H9 (cell line): ENCODE results near the gene PIK3CG. TPM values are rescaled to one million over a fixed set of nuclear protein-coding genes. Genes with fewer than 3 reads are reported as not detected.

Experiments
- DNase-seq: peaks from one replicate; pipeline ENCODE4 v3.0.0-alpha.2; 2017
- H2AFZ ChIP-seq: one replicate; pipeline ENCODE4 v1.6.1; 2013; ENCODE audit warnings: mild to moderate bottlenecking, low read length, control low read depth, moderate library complexity
- H2AK5ac ChIP-seq: 2 replicates; pipeline ENCODE4 v1.6.1; 2013; ENCODE audit warnings: low read length, control low read depth, mixed read lengths; ENCODE audit not compliant: insufficient read length
- H2BK120ac ChIP-seq: one replicate; pipeline ENCODE4 v1.6.1; 2013; ENCODE audit warnings: low read depth, mild to moderate bottlenecking, low read length, control low read depth, inconsistent platforms; ENCODE audit not compliant: poor library complexity, severe bottlenecking
- H2BK12ac ChIP-seq: 2 replicates; pipeline ENCODE4 v1.6.1; 2013; ENCODE audit warnings: low read length, control low read depth, mixed read lengths, low read depth; ENCODE audit not compliant: insufficient read length
- H2BK15ac ChIP-seq: 2 replicates; pipeline ENCODE4 v1.6.1; 2013; ENCODE audit warnings: low read depth, low read length, control low read depth
- H2BK20ac ChIP-seq: one replicate; pipeline ENCODE4 v1.6.1; 2013; ENCODE audit warnings: low read depth, mild to moderate bottlenecking, low read length, control low read depth, inconsistent platforms; ENCODE audit not compliant: poor library complexity, severe bottlenecking
- H2BK5ac ChIP-seq: 2 replicates; pipeline ENCODE4 v1.6.1; 2013; ENCODE audit warnings: low read length, control low read depth, mixed read lengths; ENCODE audit not compliant: insufficient read length
- H3K14ac ChIP-seq: 2 replicates; pipeline ENCODE4 v1.6.1; 2013; ENCODE audit warnings: low read length, control low read depth; ENCODE audit not compliant: insufficient read depth
- H3K18ac ChIP-seq: 2 replicates; pipeline ENCODE4 v1.6.1; 2013; ENCODE audit warnings: low read depth, mild to moderate bottlenecking, mixed read lengths, low read length, control low read depth; ENCODE audit not compliant: insufficient read length
- H3K23ac ChIP-seq: 2 replicates; pipeline ENCODE4 v1.6.1; 2013; ENCODE audit warnings: low read length, control low read depth, mixed read lengths, low read depth; ENCODE audit not compliant: insufficient read length
- H3K23me2 ChIP-seq: 2 replicates; pipeline ENCODE4 v1.6.1; 2013; ENCODE audit warnings: low read depth, mild to moderate bottlenecking, mixed read lengths, low read length, control low read depth; ENCODE audit not compliant: insufficient read length, poor library complexity, severe bottlenecking
- H3K27ac ChIP-seq: 2 replicates; pipeline ENCODE4 v1.5.1; 2013; ENCODE audit warnings: low read length, control low read depth, mixed read lengths, low read depth; ENCODE audit not compliant: insufficient read length
- H3K27me3 ChIP-seq: 2 replicates; pipeline ENCODE4 v1.6.1; 2013; ENCODE audit warnings: low read length, control low read depth, inconsistent platforms; ENCODE audit not compliant: insufficient read depth
- H3K4ac ChIP-seq: 2 replicates; pipeline ENCODE4 v1.6.1; 2013; ENCODE audit warnings: low read depth, mild to moderate bottlenecking, control low read depth, inconsistent platforms, low read length, moderate library complexity
- H3K4me1 ChIP-seq: 2 replicates; pipeline ENCODE4 v1.6.1; 2013; ENCODE audit warnings: low read length, control low read depth, inconsistent platforms; ENCODE audit not compliant: insufficient read depth
- H3K4me2 ChIP-seq: 2 replicates; pipeline ENCODE4 v1.6.1; 2013; ENCODE audit warnings: low read length, control low read depth, mixed read lengths; ENCODE audit not compliant: insufficient read length, insufficient read depth
- H3K56ac ChIP-seq: 2 replicates; pipeline ENCODE4 v1.6.1; 2013; ENCODE audit warnings: low read depth, mild to moderate bottlenecking, mixed read lengths, low read length, control low read depth; ENCODE audit not compliant: insufficient read length
- H3K79me1 ChIP-seq: 2 replicates; pipeline ENCODE4 v1.6.1; 2013; ENCODE audit warnings: low read depth, mild to moderate bottlenecking, moderate library complexity, low read length, control low read depth, inconsistent platforms; ENCODE audit not compliant: insufficient read depth, poor library complexity, severe bottlenecking
- H3K79me2 ChIP-seq: 2 replicates; pipeline ENCODE4 v1.6.1; 2013; ENCODE audit warnings: low read length, control low read depth, inconsistent platforms; ENCODE audit not compliant: insufficient read depth
- H3K9ac ChIP-seq: 2 replicates; pipeline ENCODE4 v1.6.1; 2013; ENCODE audit warnings: low read length, control low read depth, mixed read lengths; ENCODE audit not compliant: insufficient read length; ENCODE audit errors: extremely low read depth
- H3K9me3 ChIP-seq: one replicate; pipeline ENCODE4 v1.6.1; 2013; ENCODE audit warnings: low read depth, low read length, inconsistent platforms; ENCODE audit not compliant: control insufficient read depth
- H3T11ph ChIP-seq: one replicate; pipeline ENCODE4 v1.6.1; 2013; ENCODE audit warnings: mild to moderate bottlenecking, low read length, control low read depth, inconsistent platforms
- H4K20me1 ChIP-seq: one replicate; pipeline ENCODE4 v1.6.1; 2013; ENCODE audit not compliant: control insufficient read depth, insufficient read length, insufficient read depth
- H4K5ac ChIP-seq: 2 replicates; pipeline ENCODE4 v1.6.1; 2013; ENCODE audit warnings: low read depth, mild to moderate bottlenecking, mixed read lengths, low read length, control low read depth; ENCODE audit not compliant: insufficient read length
- H4K8ac ChIP-seq: replicated peaks from 2 replicates; pipeline ENCODE4 v1.6.1; 2013; ENCODE audit warnings: low read length, control low read depth, mixed read lengths, low read depth; ENCODE audit not compliant: insufficient read length
- H4K91ac ChIP-seq: 2 replicates; pipeline ENCODE4 v1.6.1; 2013; ENCODE audit warnings: low read depth, mild to moderate bottlenecking, moderate library complexity, mixed read lengths, low read length, control low read depth; ENCODE audit not compliant: insufficient read length
- H3K27ac Mint-ChIP-seq, 3 experiments: 2 replicates in 2 of 3; 3 replicates in 1 of 3; pipeline ENCODE4 v1.8.0; 2020 to 2021; ENCODE audit warnings: mixed read lengths in 3 of 3, mild to moderate bottlenecking in 1 of 3, moderate library complexity in 1 of 3
- H3K27me3 Mint-ChIP-seq: 2 replicates; pipeline ENCODE4 v1.8.0; 2021; ENCODE audit warnings: low read depth, mild to moderate bottlenecking, moderate library complexity, mixed read lengths
- H3K36me3 Mint-ChIP-seq, 3 experiments: 2 replicates in 2 of 3; 3 replicates in 1 of 3; pipeline ENCODE4 v1.8.0; 2020 to 2021; ENCODE audit warnings: low read depth in 3 of 3, mixed read lengths in 3 of 3; ENCODE audit not compliant: insufficient read depth in 1 of 3
- H3K4me1 Mint-ChIP-seq, 2 experiments: 2 replicates each; pipeline ENCODE4 v1.8.0; 2020; ENCODE audit warnings: mixed read lengths in 2 of 2
- H3K4me3 Mint-ChIP-seq, 2 experiments: 2 replicates in 1 of 2; 3 replicates in 1 of 2; pipeline ENCODE4 v1.8.0; 2020 to 2021; ENCODE audit warnings: mild to moderate bottlenecking in 2 of 2, mixed read lengths in 2 of 2, moderate library complexity in 1 of 2
- H3K9me3 Mint-ChIP-seq, 2 experiments: 2 replicates in 1 of 2; 3 replicates in 1 of 2; pipeline ENCODE4 v1.8.0; 2020; ENCODE audit warnings: mild to moderate bottlenecking in 2 of 2, mixed read lengths in 2 of 2, moderate library complexity in 1 of 2
- WGBS: extraction: QIAGEN DNeasy Blood & Tissue Kit; methylation state at CpG from one replicate; pipeline ENCODE4 v1.1.7; 2013; ENCODE audit warnings: missing lambda C conversion rate, low lambda C conversion rate, mixed read lengths; ENCODE audit not compliant: insufficient read length; ENCODE audit errors: extremely low coverage; 5-methylcytosine and 5-hydroxymethylcytosine counted together
- total RNA-seq: library from RNA; stranded (reverse); gene quantifications from 2 replicates; pipeline ENCODE4 v1.2.1, GENCODE V29; 2021
- TF ChIP-seq, protein P1 (sequence below): fragments of 200-600 bp; sonication (generic); conservative IDR thresholded peaks from 3 replicates; pipeline ENCODE4 v1.8.0; 2021; ENCODE audit warnings: antibody characterized with exemption, mild to moderate bottlenecking

The PIK3CG gene
- total RNA-seq, 1 experiment from 2014 or later: not detected

DNA sequence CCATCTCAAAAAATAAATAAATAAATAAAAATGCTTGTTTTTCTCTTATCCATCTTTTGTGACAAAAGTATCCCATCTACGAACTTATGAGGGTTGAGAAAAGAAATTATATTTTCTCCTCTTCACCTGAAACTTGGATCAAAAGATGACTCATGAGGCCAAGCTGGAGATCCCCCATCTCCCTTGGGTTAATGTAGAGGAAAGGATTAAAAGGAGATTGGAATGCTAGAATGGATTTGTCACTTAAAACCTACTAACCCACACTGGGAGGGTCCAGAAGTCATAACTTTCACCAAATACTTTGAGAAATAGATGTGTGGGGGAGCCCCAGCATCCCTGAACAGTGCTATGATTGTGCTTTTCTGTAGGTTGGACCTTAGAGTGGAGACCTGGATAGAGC is 46.3 kb upstream of the PIK3CG start:
- Histone ChIP-seq H3K27ac (no peak overlapping the region), H3K79me1 (no peaks in the 10 kb centered on the region), H3K27me3 (no peaks in the 10 kb centered on the region), H4K20me1 (no peaks in the 10 kb centered on the region), H2BK120ac (no peak overlapping the region), H3K79me2 (no peaks in the 10 kb centered on the region), H2AFZ (no peak overlapping the region), H3K23me2 (no peaks in the 10 kb centered on the region), H3K4me1 (no peaks in the 10 kb centered on the region), H3K23ac (no peak overlapping the region), H4K8ac (no peak overlapping the region), H3T11ph (no peak overlapping the region), H3K4me2 (no peak overlapping the region), H4K5ac (no peak overlapping the region), H3K18ac (no peak overlapping the region), H4K91ac (no peak overlapping the region), H2BK20ac (no peak overlapping the region), H2BK5ac (no peak overlapping the region), H2BK15ac (no peak overlapping the region), H3K14ac (no peak overlapping the region), H3K4ac (no peak overlapping the region), H2AK5ac (no peak overlapping the region), H3K9me3 (no peaks in the 10 kb centered on the region), H3K56ac (no peak overlapping the region), H3K9ac (no peak overlapping the region), H2BK12ac (no peak overlapping the region)
- TF ChIP-seq, protein P1, sequence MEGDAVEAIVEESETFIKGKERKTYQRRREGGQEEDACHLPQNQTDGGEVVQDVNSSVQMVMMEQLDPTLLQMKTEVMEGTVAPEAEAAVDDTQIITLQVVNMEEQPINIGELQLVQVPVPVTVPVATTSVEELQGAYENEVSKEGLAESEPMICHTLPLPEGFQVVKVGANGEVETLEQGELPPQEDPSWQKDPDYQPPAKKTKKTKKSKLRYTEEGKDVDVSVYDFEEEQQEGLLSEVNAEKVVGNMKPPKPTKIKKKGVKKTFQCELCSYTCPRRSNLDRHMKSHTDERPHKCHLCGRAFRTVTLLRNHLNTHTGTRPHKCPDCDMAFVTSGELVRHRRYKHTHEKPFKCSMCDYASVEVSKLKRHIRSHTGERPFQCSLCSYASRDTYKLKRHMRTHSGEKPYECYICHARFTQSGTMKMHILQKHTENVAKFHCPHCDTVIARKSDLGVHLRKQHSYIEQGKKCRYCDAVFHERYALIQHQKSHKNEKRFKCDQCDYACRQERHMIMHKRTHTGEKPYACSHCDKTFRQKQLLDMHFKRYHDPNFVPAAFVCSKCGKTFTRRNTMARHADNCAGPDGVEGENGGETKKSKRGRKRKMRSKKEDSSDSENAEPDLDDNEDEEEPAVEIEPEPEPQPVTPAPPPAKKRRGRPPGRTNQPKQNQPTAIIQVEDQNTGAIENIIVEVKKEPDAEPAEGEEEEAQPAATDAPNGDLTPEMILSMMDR: no peak
- Mint-ChIP-seq H3K9me3 (peaks cover 0 to 3% of the 10 kb centered on the region in 2 experiments; a peak in 2 of 5 replicates), H3K36me3 (no peaks in the 10 kb centered on the region), H3K27ac (peak overlapping the region in 1 of 3 experiments; percentile 22; a peak in 1 of 7 replicates), H3K4me1 (peaks cover 2 to 6% of the 10 kb centered on the region in 2 experiments; a peak in 3 of 4 replicates), H3K27me3 (no peaks in the 10 kb centered on the region), H3K4me3 (no peak overlapping the region)
- no peak for DNase-seq
- no CpG with 5 or more reads among the region's 1 CpG for WGBS
